Activated naive CD4-positive, alpha-beta T cell treated with anti-CD3 and anti-CD28 coated beads for 36 hours (primary cell): ENCODE measurements around the gene BCKDHB. TPM values are rescaled to one million over a fixed set of nuclear protein-coding genes. Genes with fewer than 3 reads are reported as not detected.
A peak's percentile ranks its signal among the peaks of the same experiment; 100 is the strongest.
"Not testable (repeated sequence)": the region's sequence is repeated elsewhere in the genome, so short reads cannot be mapped to it uniquely, and the experiment has no call there.

Experiments used
- CTCF ChIA-PET: fragments of 350-600 bp; sonication (Branson Sonifier 250); formaldehyde crosslinking; loops from one replicate; lab custom pipeline; 2021; ENCODE audit warnings: antibody characterized with exemption; lab: Charles Lee
- DNase-seq: peaks from one replicate; pipeline ENCODE4 v3.0.0-alpha.2; 2020
- H3K27ac Mint-ChIP-seq: one replicate; pipeline ENCODE4 v1.8.0; 2021; ENCODE audit warnings: mild to moderate bottlenecking, mixed read lengths
- H3K27me3 Mint-ChIP-seq: one replicate; pipeline ENCODE4 v1.8.0; 2021; ENCODE audit warnings: low read depth, mixed read lengths
- H3K36me3 Mint-ChIP-seq: one replicate; pipeline ENCODE4 v1.8.0; 2021; ENCODE audit warnings: low read depth, mixed read lengths
- H3K4me1 Mint-ChIP-seq: one replicate; pipeline ENCODE4 v1.8.0; 2021; ENCODE audit warnings: low read depth, mixed read lengths
- H3K4me3 Mint-ChIP-seq: one replicate; pipeline ENCODE4 v1.8.0; 2021; ENCODE audit warnings: mild to moderate bottlenecking, moderate library complexity, mixed read lengths
- H3K9me3 Mint-ChIP-seq: one replicate; pipeline ENCODE4 v1.8.0; 2021; ENCODE audit warnings: mixed read lengths
- intact Hi-C: fragments of 100-400 bp; cut with micrococcal nuclease; formaldehyde crosslinking; loops from one replicate; pipeline ENCODE4 v1.15.1; 2023
- total RNA-seq, 2 experiments: library from RNA; stranded (reverse); gene quantifications; one replicate each; pipeline ENCODE4 v1.2.3, GENCODE V29; 2021

The BCKDHB gene
- total RNA-seq, 2 experiments from 2014 or later = 15.5 to 18.5 TPM

DNA sequence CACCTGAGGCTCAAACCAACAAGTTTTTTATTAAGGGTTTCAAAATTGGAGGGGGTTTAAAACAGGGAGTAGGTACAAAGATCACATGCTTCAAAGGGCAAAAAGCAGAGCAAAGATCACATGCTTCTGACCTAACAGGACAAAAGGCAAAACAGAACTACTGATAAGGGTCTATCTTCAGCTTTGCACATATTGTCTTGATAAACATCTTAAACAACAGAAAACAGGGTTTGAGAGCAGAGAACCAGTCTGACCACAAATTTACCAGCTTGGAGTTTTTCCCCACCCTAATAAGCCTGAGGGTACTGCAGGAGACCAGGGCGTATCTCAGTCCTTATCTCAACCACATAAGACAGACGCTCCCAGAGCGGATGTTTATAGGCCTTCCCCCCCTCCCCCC, 16.1 kb downstream of the BCKDHB start:
- DNase-seq, CTCF ChIA-PET, H3K27ac Mint-ChIP-seq, H3K27me3 Mint-ChIP-seq, H3K4me1 Mint-ChIP-seq, intact Hi-C loops, H3K4me3 Mint-ChIP-seq: not testable (repeated sequence)
- peaks cover 34% of the 10 kb centered on the region for H3K36me3 Mint-ChIP-seq
- H3K9me3 Mint-ChIP-seq = peaks cover 22% of the 10 kb centered on the region

DNA sequence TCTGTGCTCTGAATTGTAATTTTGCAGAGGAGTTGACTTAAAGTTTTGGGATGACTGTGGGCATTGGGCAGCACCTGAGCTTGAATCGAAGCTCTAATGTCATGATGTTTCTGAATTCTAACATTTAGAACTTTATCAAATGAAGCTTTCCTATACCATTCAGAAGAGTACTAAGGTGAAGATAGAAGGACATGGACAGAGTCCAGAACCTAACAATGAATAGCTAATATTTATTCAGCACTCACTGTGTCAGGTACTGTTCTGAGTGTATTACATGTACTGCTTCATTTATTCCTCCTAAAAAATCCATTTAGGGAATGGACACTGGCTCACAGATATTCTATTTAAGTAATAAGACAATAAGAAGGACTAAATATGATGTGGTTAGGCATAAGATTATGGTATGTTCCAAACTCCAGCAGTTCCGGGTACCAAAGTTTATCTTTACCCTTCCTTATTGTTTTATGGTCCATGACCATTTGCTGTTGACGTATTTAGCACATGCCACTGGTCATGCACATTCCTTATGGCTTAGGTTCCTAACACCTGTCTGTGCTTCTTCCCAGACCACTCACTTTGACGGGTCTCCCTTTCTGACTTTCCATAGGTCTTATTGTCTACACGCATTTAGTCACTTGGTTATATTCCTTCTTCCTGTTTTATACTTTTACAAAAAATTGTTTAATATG, 20.3 kb downstream of the BCKDHB start:
- peaks cover 3% of the 10 kb centered on the region for H3K9me3 Mint-ChIP-seq
- no peak overlapping the region for H3K4me3 Mint-ChIP-seq
- H3K27me3 Mint-ChIP-seq = no peaks in the 10 kb centered on the region
- H3K36me3 Mint-ChIP-seq = peaks cover 21% of the 10 kb centered on the region
- intact Hi-C loops = no loop called here
- H3K27ac Mint-ChIP-seq = no peak overlapping the region
- no peak for DNase-seq
- no peaks in the 10 kb centered on the region for H3K4me1 Mint-ChIP-seq
- CTCF ChIA-PET = interaction anchor here (0.6 to 1.0 kb wide), 2 partner anchors 178 to 869 kb away, joined by 3 read pairs; no protein-coding TSS in a partner anchor

GRCh38 chr6:80129485-80129884, 23.0 kb downstream of the BCKDHB start:
- intact Hi-C loops = no loop called here
- Mint-ChIP-seq H3K36me3 (peaks cover 17% of the 10 kb centered on the region), H3K9me3 (no peaks in the 10 kb centered on the region), H3K27me3 (no peaks in the 10 kb centered on the region), H3K27ac (no peak overlapping the region), H3K4me3 (no peak overlapping the region), H3K4me1 (no peaks in the 10 kb centered on the region)
- CTCF ChIA-PET = no interaction called here
- no peak for DNase-seq

DNA sequence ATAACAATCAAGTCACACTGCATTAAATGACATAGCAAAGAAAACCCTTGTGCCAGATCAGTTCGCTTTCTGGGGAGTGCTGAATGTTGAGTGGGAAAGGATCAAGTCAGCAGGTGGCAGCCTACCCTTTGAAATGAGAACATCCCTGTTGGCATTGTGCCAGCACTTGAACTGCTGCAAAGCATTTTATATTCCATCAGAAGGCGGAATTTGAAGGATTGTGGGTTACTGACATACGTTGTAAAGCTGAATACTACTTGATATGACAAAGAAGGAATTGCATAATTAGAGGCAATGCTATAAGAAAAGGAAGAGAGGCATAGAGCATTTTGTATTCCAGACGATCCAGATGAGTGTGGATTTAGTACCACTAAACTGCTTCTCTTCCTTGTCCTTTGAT, 26.5 kb downstream of the BCKDHB start:
- intact Hi-C loops = loop anchor here (1.0 to 10.0 kb wide), 2 partner anchors 202 to 1621 kb away; no protein-coding TSS in a partner anchor
- CTCF ChIA-PET = interaction anchor here (0.6 kb wide), 1 partner anchor 19 kb away, joined by 3 read pairs; no protein-coding TSS in a partner anchor
- H3K27me3 Mint-ChIP-seq = no peaks in the 10 kb centered on the region
- H3K4me3 Mint-ChIP-seq = no peak overlapping the region
- no peaks in the 10 kb centered on the region for H3K9me3 Mint-ChIP-seq
- H3K4me1 Mint-ChIP-seq = no peaks in the 10 kb centered on the region
- peak; percentile 42 for DNase-seq
- no peak overlapping the region for H3K27ac Mint-ChIP-seq
- H3K36me3 Mint-ChIP-seq = peaks cover 17% of the 10 kb centered on the region

DNA sequence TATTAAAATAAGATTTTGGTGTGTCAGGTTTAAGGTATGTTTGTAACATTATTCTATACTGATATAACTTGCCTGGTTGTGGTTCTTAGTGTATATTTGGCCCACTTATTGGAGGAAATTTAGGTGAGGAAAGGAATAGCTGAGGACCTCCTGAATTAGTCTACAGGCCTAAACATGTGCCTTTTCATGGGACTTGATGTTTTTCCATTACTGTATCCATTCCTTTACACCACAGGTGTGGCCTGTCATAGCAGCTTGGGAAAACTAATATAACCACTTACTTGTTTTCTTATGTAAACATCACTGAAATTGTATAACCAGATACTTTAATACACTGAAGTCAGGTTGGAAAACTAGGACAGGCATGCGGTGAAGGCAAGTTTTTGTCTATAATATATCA, 27.6 kb downstream of the BCKDHB start:
- H3K4me1 Mint-ChIP-seq = no peaks in the 10 kb centered on the region
- H3K27me3 Mint-ChIP-seq = no peaks in the 10 kb centered on the region
- intact Hi-C loops = loop anchor here (10.0 kb wide), 1 partner anchor 201 kb away; no protein-coding TSS in a partner anchor
- H3K27ac Mint-ChIP-seq = no peak overlapping the region
- CTCF ChIA-PET = no interaction called here
- peaks cover 3% of the 10 kb centered on the region for H3K9me3 Mint-ChIP-seq
- no peak for DNase-seq
- no peak overlapping the region for H3K4me3 Mint-ChIP-seq
- peaks cover 21% of the 10 kb centered on the region for H3K36me3 Mint-ChIP-seq

DNA sequence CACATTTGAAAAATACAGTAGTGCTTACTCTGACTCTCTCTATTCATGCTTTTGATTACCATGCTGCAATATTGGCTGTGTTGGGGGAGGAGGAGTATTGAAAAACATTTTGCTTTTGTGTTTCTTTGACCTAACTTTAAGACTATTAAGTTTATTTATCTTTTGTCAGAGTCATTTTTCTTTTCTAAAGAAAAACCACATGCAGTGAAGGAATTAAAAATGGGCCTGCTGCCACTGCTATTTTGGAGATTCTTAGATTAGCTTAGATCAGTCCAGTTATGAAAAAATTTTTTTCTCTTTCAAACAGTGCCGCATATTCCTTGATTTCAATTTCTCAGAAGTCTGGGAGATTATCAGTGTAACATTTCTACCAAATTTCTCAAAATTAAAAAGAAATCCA, 36.1 kb downstream of the BCKDHB start:
- Mint-ChIP-seq H3K4me1 (no peaks in the 10 kb centered on the region), H3K4me3 (no peak overlapping the region), H3K27ac (no peak overlapping the region), H3K9me3 (peaks cover 6% of the 10 kb centered on the region), H3K27me3 (no peaks in the 10 kb centered on the region), H3K36me3 (peaks cover 36% of the 10 kb centered on the region)
- intact Hi-C loops = loop anchor here (10.0 kb wide), 1 partner anchor 782 kb away; no protein-coding TSS in a partner anchor
- CTCF ChIA-PET = no interaction called here
- DNase-seq = no peak

DNA sequence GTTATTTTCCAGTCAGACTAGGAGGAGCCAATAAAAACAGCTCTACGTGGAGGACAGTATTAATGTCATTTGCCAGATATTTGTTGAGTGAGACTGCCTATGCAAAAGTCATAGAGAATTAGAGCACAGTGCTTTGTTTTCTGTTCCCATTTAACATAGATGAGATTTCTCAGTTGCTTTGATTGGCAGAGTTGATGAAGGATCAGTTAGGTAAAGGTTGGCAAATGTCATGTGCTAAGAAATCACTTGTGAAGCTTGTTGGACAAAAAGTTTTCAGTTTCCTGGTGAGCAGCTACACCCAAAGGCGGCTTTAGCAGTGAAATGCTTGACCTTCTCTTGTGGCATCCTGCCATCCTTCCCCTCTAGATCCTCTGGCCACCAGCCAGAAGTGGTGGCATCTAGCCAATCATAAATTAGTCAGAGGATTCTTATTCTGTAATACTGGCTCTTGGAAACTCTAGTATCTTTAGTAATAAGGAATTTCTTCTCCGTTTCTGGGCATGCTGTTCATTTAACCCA, 37.0 kb downstream of the BCKDHB start:
- CTCF ChIA-PET = no interaction called here
- no peak overlapping the region for H3K4me3 Mint-ChIP-seq
- H3K4me1 Mint-ChIP-seq = no peaks in the 10 kb centered on the region
- no peaks in the 10 kb centered on the region for H3K27me3 Mint-ChIP-seq
- DNase-seq = no peak
- intact Hi-C loops = loop anchor here (10.0 kb wide), 1 partner anchor 781 kb away; no protein-coding TSS in a partner anchor
- no peak overlapping the region for H3K27ac Mint-ChIP-seq
- H3K36me3 Mint-ChIP-seq = peaks cover 36% of the 10 kb centered on the region
- peaks cover 8% of the 10 kb centered on the region for H3K9me3 Mint-ChIP-seq

- no peak overlapping the region for H3K4me3 Mint-ChIP-seq
- DNase-seq = no peak
- peaks cover 35% of the 10 kb centered on the region for H3K36me3 Mint-ChIP-seq
- intact Hi-C loops = loop anchor here (10.0 kb wide), 1 partner anchor 780 kb away; no protein-coding TSS in a partner anchor
- peaks cover 6% of the 10 kb centered on the region for H3K9me3 Mint-ChIP-seq
- CTCF ChIA-PET = no interaction called here
- H3K27ac Mint-ChIP-seq = no peak overlapping the region
- no peaks in the 10 kb centered on the region for H3K4me1 Mint-ChIP-seq
- H3K27me3 Mint-ChIP-seq = no peaks in the 10 kb centered on the region
Measured at GRCh38 chr6:80144753-80145315, 38.4 kb downstream of the BCKDHB start.

DNA sequence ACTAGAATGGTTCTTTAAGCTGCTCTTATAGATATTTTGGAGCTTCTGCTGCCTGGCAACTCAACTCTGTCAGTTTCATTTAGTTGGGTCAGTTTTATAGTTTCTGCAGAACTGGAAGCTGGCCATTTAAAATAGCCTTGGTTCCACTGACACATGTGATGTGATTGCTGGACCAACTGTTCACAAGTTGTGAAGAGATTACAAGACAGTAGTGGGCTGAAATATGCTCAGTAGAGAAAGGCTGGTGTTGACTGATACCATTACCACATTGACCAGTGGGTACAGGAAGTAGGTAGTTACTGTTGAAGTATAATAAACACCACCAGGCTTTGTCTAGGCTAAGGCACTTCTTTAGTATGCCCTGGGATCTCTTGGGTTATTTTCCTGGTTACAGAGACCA, 39.0 kb downstream of the BCKDHB start:
- no peak for DNase-seq
- Mint-ChIP-seq H3K27me3 (no peaks in the 10 kb centered on the region), H3K4me1 (no peaks in the 10 kb centered on the region), H3K9me3 (peaks cover 6% of the 10 kb centered on the region), H3K36me3 (peaks cover 37% of the 10 kb centered on the region), H3K4me3 (no peak overlapping the region), H3K27ac (no peak overlapping the region)
- CTCF ChIA-PET = no interaction called here
- intact Hi-C loops = loop anchor here (10.0 kb wide), 1 partner anchor 779 kb away; no protein-coding TSS in a partner anchor

DNA sequence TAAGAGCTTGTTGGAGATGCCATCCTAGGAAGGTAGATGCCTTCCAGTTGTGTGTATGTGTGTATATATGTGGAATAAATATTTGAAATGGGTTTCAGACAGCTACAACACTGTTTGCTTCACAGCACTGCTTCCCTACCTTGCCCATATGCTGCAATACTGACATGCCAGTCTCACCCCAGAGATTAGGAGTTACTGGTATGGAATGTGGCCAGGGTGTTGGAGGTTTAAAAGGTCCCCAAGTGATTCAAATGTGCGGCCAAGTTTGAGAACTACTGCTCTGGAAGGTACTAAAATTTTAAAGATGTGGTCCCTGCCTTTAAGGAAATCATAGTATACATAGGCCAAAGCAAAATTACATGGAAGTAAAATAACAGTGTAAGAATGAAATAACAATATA, 39.5 kb downstream of the BCKDHB start:
- Mint-ChIP-seq H3K27me3 (no peaks in the 10 kb centered on the region), H3K9me3 (peaks cover 6% of the 10 kb centered on the region), H3K27ac (no peak overlapping the region), H3K4me1 (no peaks in the 10 kb centered on the region), H3K4me3 (no peak overlapping the region), H3K36me3 (peaks cover 36% of the 10 kb centered on the region)
- CTCF ChIA-PET = no interaction called here
- DNase-seq = no peak
- intact Hi-C loops = loop anchor here (10.0 kb wide), 1 partner anchor 779 kb away; no protein-coding TSS in a partner anchor

DNA sequence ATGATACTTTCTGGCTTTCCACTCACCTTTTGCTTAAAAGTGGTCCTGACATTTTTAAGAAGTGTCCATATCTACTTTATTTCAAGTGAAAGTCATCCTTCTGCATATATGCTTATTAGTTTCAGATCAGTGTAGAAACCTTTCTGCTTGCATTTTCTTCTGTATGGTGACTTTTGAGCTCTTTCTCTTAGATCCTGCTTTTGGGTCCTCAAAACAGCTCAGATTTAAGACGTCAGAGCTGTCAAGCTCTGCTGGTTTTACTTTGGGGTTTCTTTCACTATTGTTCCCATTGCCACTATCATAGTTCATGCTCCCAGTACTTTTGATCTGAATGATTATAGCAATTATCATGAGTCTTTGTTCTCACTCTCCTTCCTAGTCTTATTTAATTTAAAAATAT, 41.7 kb downstream of the BCKDHB start:
- H3K27me3 Mint-ChIP-seq = no peaks in the 10 kb centered on the region
- H3K36me3 Mint-ChIP-seq = peaks cover 32% of the 10 kb centered on the region
- DNase-seq = no peak
- H3K4me1 Mint-ChIP-seq = no peaks in the 10 kb centered on the region
- CTCF ChIA-PET = no interaction called here
- H3K27ac Mint-ChIP-seq = no peak overlapping the region
- H3K9me3 Mint-ChIP-seq = peaks cover 6% of the 10 kb centered on the region
- no peak overlapping the region for H3K4me3 Mint-ChIP-seq
- intact Hi-C loops = loop anchor here (10.0 kb wide), 1 partner anchor 777 kb away; no protein-coding TSS in a partner anchor

- CTCF ChIA-PET = interaction anchor here (1.4 to 1.9 kb wide), 2 partner anchors 10 to 202 kb away, joined by 4 to 9 read pairs; no protein-coding TSS in a partner anchor
- H3K27me3 Mint-ChIP-seq = no peaks in the 10 kb centered on the region
- no peak for DNase-seq
- H3K4me3 Mint-ChIP-seq = no peak overlapping the region
- H3K4me1 Mint-ChIP-seq = no peaks in the 10 kb centered on the region
- H3K36me3 Mint-ChIP-seq = peaks cover 15% of the 10 kb centered on the region
- intact Hi-C loops = no loop called here
- peaks cover 6% of the 10 kb centered on the region for H3K9me3 Mint-ChIP-seq
- H3K27ac Mint-ChIP-seq = no peak overlapping the region
Measured at GRCh38 chr6:80151635-80152034, 45.2 kb downstream of the BCKDHB start.
